ENCODE data around the gene SUSD6. TPM values are rescaled to one million over a fixed set of nuclear protein-coding genes. Genes with fewer than 3 reads are reported as not detected.
"Not testable (repeated sequence)": the region's sequence is repeated elsewhere in the genome, so short reads cannot be mapped to it uniquely, and the experiment has no call there.

Gene SUSD6
- total RNA-seq, 1 experiment from 2014 or later: 5.9 TPM

DNA sequence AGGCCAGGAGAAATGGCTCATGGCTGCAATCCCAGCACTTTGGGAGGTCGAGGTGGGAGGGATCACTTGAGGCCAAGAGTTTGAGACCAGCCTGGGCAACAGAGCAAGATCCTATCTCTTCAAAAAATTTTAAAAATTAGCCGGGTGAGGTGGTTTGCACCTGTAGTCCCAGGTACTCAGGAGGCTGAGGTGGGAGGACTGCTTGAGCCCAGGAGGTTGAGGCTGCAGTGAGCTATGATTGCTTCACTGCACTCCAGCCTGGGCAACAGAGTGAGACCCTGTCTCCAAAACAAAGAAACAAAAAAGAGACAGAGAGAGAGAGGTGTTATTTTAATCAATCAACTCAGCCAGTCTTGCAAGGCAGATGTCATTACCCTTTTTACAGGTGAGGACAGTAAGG, 107.2 kb downstream of the SUSD6 start:
- peaks cover 11% of the 10 kb centered on the region for H3K4me1 ChIP-seq
- H3K9me3 ChIP-seq (replicated peaks); H3K36me3 ChIP-seq; H3K4me3 ChIP-seq; H3K27me3 ChIP-seq; H3K27ac ChIP-seq; DNase-seq: not testable (repeated sequence)

DNA sequence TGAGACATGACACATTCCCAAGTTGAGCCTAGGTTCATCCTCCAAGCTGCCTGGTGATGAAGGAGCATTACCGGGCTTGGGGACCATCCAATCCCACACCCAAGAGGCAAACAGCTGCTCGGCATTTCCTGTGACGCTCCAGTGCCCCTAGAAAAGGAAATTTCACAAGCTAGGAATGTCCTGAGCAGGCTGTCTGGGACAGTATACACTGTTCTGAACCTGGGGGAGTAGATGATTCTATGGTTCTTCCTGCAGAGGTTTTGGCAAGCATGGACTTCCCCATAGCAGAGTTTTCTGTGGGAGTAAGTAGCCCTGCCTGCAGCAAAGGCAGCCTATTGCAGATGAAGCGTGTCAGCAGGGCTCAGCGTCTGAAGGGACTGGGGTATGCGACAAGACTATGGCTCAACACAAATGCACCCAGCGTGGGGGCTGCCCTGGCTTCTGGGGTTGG, 108.1 kb downstream of the SUSD6 start:
- peaks cover 11% of the 10 kb centered on the region for H3K4me1 ChIP-seq

DNA sequence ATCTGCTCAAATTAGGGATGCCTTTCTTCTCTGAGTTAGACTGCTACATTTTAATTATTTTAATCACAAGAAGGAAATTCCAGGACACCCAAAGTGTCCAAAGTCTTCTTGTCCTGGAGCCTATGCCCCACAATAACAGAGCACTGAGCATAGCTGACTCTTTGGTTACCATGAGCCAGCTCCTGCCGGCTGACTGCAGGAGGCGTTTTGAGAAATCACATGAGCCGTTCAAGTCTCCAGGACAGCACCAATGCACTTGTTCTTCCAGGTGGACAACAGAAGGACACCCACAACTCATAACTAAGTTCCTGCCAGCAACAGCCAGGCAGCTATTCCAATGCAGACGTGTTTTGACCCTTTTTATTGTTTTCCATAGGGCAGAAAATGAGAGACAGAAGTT, 109.5 kb downstream of the SUSD6 start:
- Histone ChIP-seq H3K36me3 (no peaks in the 10 kb centered on the region), H3K27me3 (no peaks in the 10 kb centered on the region), H3K4me1 (peaks cover 11% of the 10 kb centered on the region), H3K4me3 (no peak overlapping the region), H3K27ac (no peak overlapping the region), H3K9me3 (replicated peaks) (no peaks in the 10 kb centered on the region)
- DNase-seq: no peak

More for the DNA sequence above, 108.1 kb downstream of the SUSD6 start:
- peak; percentile 60 to 71 for DNase-seq
- Histone ChIP-seq H3K27me3 (no peaks in the 10 kb centered on the region), H3K4me3 (no peak overlapping the region), H3K36me3 (no peaks in the 10 kb centered on the region), H3K9me3 (replicated peaks) (no peaks in the 10 kb centered on the region), H3K27ac (0 out of 2 replicates have a peak overlapping the region, but pooled peaks have one; percentile 7)

DNA sequence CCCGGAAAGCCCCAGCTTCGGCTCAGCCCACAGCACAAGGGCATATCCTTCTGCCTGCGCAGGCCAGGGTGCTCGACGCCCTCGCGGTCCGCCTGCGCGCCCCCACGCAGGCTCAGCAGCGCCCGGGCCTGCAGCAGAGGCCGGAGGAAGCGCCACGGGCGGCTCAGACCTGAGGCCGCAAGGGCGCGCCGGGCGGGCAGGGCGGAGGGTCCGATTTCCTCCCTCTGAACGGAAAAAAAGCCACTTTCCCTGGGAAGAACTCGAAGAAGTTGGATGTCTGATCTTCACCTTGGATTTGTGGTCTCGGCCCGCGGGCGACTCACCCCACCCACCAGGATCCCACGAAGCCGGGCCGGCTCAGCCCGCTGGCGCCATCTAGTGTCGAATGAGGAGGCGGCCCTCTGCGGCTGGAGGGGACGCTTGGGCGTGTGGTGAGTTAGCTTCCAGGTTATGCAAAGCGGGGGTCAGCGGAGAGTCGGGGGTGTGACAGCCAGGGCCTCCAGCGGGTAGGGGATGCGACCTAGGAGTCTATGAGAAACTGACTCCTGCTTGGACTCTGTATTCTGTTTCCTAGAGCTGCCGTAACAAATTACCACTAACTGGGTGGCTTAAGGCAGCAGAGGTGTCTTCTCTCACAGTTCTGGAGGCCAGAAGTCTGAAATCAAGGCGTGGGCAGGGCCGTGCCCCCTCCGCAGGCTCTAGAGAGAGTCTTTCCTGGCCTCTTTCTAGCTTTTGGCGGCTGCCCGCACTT, 115.5 kb downstream of the SUSD6 start:
- Histone ChIP-seq H3K4me1 (no peaks in the 10 kb centered on the region), H3K27ac (no peak overlapping the region), H3K36me3 (no peaks in the 10 kb centered on the region), H3K9me3 (replicated peaks) (no peaks in the 10 kb centered on the region), H3K4me3 (peak overlapping the region; percentile 17), H3K27me3 (no peaks in the 10 kb centered on the region)
- DNase-seq: peak; percentile 57 to 82

DNA sequence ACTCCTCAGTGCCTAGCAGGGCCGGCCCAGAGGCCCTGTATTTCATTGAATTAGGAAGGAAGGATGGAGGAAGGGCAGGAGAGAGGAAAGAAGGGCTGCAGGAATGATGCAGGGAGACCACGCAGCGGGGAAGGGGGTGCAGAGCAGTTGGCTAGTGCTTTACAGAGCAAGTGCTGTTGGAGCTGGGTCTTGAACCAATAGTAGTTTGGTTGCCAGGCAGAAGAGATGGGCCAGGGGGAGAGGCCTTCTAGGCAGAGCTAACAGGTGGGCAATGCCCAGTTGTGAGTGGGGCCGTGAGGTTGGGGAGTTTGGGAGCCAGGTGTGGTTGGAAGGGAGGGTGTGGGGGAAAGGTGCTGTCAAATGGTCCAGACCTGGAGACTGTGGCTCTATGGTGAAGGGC, 116.5 kb downstream of the SUSD6 start:
- no peak overlapping the region for H3K4me3 ChIP-seq
- no peak for DNase-seq
- H3K27me3 ChIP-seq: no peaks in the 10 kb centered on the region
- no peaks in the 10 kb centered on the region for H3K36me3 ChIP-seq
- H3K27ac ChIP-seq: no peak overlapping the region
- H3K9me3 ChIP-seq (replicated peaks): no peaks in the 10 kb centered on the region
- H3K4me1 ChIP-seq: no peaks in the 10 kb centered on the region

DNA sequence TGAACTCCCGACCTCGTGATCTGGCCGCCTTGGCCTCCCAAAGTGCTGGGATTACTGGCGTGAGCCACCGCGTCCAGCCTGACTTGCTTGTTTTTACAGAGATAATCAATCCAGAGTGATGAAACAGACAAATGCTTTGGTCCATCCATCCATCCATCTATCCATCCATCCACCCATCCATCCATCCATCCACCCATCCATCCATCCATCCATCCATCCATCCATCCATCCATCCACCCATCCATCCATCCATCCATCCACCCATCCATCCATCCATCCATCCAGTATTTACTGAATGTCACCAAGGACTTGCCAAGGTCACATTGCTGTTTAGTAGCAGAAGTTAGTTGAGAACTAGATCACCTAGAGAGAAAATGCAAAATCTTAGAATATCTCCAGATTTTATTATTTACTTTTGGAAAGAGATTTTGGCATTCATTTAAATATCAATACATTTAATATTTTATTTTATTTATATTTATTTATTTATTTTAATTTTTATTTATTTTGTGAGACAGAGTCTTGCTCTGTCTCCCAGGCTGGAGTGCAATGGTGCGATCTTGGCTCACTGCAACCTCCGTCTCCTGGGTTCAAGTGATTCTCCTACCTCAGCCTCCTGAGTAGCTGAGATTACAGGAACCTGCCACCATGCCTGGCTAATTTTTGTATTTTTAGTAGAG, 120.7 kb downstream of the SUSD6 start:
- not testable (repeated sequence) for H3K4me1 ChIP-seq; H3K27me3 ChIP-seq; H3K4me3 ChIP-seq; DNase-seq; H3K36me3 ChIP-seq; H3K9me3 ChIP-seq (replicated peaks); H3K27ac ChIP-seq

DNA sequence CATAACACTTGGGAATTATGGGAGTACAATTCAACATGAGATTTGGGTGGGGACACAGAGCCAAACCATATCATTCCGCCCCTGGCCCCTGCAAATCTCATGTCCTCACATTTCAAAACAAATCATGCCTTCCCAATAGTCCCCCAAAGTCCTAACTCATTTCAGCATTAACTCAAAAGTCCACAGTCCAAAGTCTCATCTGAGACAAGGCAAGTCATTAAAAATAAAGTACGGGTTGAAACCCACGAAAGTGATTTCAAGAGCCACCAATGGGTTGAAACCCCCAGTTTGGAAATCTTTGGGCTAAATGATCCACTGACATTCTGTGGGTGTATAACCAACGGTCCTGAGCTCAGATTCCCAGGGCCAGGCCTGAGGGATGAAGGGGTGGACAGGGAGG, 125.0 kb downstream of the SUSD6 start:
- not testable (repeated sequence) for H3K36me3 ChIP-seq; H3K27ac ChIP-seq; H3K4me1 ChIP-seq; H3K4me3 ChIP-seq; H3K9me3 ChIP-seq (replicated peaks); H3K27me3 ChIP-seq; DNase-seq

DNA sequence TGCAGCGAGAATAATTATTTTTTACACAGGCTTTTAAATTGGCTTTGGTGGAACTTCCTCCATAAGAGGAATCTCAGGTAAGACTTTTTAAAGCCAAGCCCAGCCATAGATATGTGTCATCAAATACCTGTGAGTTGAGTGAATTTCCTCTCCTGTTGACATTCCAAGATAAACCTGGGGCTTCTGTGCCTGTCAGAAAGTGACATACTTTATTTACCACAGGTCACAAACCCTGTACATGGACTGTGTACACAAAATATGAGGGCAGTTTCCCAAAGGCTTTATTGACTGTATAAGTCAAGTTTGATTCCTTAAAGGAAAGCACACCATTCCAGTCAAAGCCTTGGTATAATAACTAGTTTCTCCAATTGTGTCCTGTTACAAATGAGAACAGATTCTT, 129.7 kb downstream of the SUSD6 start:
- H3K9me3 ChIP-seq (replicated peaks): peaks cover 8% of the 10 kb centered on the region
- no peak overlapping the region for H3K4me3 ChIP-seq
- H3K36me3 ChIP-seq: no peaks in the 10 kb centered on the region
- no peak overlapping the region for H3K27ac ChIP-seq
- no peak for DNase-seq
- H3K4me1 ChIP-seq: no peaks in the 10 kb centered on the region
- no peaks in the 10 kb centered on the region for H3K27me3 ChIP-seq

DNA sequence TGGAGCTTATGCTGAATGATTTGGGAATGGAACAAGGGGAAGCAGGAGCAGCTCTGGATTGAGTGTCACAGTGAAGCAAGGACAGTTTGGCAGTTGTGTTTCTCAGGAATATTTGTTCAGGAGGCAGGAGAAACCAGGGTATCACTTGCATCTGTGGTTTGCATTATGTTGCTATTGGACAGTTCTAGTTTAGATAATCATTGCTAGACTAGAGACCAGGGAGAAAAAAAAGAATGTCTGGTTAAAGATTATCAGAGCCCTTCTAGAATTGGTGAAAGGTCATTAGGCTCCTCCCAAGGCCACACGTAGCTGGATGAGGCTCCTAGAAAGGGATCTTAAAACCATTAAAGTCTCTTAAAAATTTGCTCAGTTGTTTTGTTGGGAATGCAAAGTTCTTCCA, 138.6 kb downstream of the SUSD6 start:
- no peak overlapping the region for H3K27ac ChIP-seq
- H3K27me3 ChIP-seq: no peaks in the 10 kb centered on the region
- no peaks in the 10 kb centered on the region for H3K9me3 ChIP-seq (replicated peaks)
- H3K36me3 ChIP-seq: no peaks in the 10 kb centered on the region
- H3K4me1 ChIP-seq: no peaks in the 10 kb centered on the region
- no peak overlapping the region for H3K4me3 ChIP-seq
- no peak for DNase-seq

DNA sequence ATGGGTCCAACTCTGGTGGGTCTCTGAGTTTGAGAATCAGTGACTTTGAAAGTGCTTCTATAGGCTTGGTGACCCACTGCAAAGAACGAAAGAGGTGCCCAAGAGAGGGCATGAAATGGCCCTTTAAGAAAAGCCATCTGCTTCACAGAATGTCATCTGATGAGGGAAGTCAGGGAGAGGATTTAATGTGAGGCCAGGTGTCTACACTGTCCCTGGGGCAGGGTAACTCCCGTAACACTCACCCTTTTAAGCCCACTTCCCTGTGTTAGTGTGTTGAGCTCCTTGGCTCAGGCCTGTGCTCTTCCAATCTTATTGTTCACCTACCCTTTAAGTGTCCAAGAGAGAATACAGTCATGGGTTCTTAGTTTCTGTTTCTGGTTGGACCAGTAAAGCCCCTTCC, 139.1 kb downstream of the SUSD6 start:
- no peaks in the 10 kb centered on the region for H3K9me3 ChIP-seq (replicated peaks)
- no peak for DNase-seq
- no peaks in the 10 kb centered on the region for H3K27me3 ChIP-seq
- H3K27ac ChIP-seq: no peak overlapping the region
- H3K36me3 ChIP-seq: no peaks in the 10 kb centered on the region
- H3K4me3 ChIP-seq: no peak overlapping the region
- H3K4me1 ChIP-seq: no peaks in the 10 kb centered on the region

DNA sequence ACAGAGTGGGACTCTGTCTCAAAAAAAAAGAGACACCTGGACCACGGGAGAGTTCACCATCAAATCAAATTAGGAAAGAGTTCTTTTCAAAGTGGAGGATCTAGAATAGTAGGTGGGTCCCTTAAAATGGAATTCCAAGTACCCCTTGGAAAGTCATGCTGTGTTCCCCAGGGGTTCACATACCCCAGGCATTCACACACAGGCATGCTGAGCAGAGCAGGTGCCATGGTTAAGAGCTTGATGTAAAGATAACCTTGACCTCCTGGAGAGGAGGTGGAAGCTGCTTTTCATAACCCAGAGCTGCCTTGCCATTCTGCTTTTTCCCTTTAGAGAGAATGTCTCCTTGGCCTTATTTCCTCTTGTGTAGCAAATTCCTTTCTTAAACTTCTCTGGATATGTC, 141.4 kb downstream of the SUSD6 start:
- Histone ChIP-seq H3K27me3 (no peaks in the 10 kb centered on the region), H3K9me3 (replicated peaks) (no peaks in the 10 kb centered on the region), H3K4me3 (no peak overlapping the region), H3K27ac (no peak overlapping the region), H3K36me3 (no peaks in the 10 kb centered on the region), H3K4me1 (no peaks in the 10 kb centered on the region)
- no peak for DNase-seq

DNA sequence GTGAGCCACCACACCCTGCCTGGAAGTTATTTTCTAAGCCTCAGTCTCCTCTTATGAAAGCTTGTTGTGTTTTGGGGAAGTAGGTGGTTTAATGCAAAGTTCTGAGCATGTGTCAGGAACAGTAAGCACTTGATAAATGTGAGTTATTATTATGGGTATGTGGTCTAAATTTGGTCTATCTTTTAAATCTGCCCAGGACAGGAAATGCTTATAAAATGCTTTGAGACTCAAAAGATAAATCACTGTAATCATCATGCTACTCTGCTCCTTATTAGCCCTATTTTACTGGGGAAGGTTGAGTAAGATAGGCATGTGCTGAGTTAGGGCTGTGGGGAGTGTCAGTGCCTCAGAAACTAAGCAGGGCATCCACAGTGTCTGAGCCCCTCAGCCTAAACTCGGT, 142.5 kb downstream of the SUSD6 start:
- Histone ChIP-seq H3K36me3 (no peaks in the 10 kb centered on the region), H3K27me3 (no peaks in the 10 kb centered on the region), H3K4me1 (no peaks in the 10 kb centered on the region), H3K9me3 (replicated peaks) (no peaks in the 10 kb centered on the region), H3K4me3 (no peak overlapping the region), H3K27ac (no peak overlapping the region)
- no peak for DNase-seq

DNA sequence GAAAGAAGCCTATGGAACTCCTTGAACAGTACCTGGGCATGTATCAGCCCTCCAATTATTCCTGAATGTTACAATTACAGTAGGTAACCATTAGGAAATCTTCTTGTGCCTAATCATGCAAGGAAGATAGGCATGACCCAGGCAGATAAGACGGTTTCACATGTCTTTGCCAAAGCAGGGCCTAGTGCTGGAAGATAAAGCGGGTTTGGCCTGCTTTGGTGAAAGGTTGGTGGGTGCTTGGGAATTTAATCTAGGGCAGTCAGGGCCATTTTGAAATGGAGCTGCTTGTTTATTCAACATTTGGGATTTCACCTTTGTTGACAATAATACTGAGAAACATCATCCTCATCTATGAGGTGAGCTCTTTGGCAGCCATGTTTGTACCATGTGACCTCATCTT, 143.1 kb downstream of the SUSD6 start:
- no peaks in the 10 kb centered on the region for H3K36me3 ChIP-seq
- H3K27ac ChIP-seq: no peak overlapping the region
- no peak overlapping the region for H3K4me3 ChIP-seq
- H3K4me1 ChIP-seq: no peaks in the 10 kb centered on the region
- H3K9me3 ChIP-seq (replicated peaks): no peaks in the 10 kb centered on the region
- no peak for DNase-seq
- H3K27me3 ChIP-seq: no peaks in the 10 kb centered on the region

DNA sequence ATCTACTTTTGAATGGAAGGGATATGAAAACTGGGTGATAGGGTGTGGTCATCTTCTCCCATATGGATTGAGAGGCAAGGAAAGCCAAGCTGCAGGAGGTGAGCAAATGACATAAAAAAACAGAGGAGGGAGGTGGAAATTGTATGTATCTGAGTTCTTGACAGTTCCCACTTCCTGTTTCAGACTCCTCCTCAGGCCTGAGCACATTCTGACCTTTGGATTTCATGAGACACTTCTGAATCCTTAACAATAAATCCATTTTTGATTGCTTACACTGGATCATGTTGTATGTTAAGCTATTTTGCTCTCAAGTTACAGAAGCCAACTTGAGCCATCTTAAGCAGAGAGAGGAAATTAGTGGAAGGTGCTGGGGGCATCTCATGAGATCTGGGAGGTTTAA, 143.9 kb downstream of the SUSD6 start:
- Histone ChIP-seq H3K4me3 (no peak overlapping the region), H3K4me1 (no peaks in the 10 kb centered on the region), H3K27ac (no peak overlapping the region), H3K9me3 (replicated peaks) (no peaks in the 10 kb centered on the region), H3K27me3 (no peaks in the 10 kb centered on the region), H3K36me3 (no peaks in the 10 kb centered on the region)
- no peak for DNase-seq

DNA sequence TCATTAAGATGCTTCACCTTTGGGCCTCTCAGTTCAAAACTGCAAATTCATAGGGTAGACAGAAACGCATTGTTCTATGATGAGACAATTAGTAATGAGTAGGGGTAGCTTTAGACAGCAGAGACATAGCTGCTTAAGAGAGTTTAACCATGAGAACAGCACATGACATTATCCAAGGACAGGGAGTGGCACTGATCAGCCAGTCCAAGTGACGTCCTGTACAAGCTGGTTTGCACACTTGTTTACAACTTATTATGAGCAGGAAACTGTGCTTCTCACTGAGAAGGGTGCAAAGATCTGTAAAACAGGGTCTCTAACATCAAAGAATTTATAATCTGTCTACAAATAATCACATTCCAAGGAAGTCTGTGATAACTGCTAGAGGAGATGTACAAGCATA, 144.4 kb downstream of the SUSD6 start:
- no peaks in the 10 kb centered on the region; the same call in 1 of the 2 replicates for H3K4me1 ChIP-seq
- DNase-seq: no peak

DNA sequence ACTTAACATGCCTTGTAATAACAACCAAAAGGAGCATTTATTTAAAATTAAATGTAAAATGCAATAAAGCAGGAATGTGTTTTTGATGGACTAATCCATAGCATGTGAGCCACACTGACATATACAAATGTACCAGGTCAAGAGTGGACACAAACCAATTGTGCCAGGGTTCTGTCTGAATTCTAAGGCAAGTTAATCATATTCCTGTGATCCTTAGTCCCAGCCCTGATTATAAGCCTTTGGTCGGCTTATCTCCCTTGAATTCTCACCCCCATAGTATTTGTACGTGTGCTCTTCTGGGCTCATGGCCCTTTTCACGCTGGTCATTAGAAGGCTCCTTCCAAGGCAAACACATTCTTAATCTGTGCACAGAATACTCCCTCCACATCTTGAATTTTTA, 144.9 kb downstream of the SUSD6 start:
- H3K36me3 ChIP-seq: no peaks in the 10 kb centered on the region
- H3K27ac ChIP-seq: no peak overlapping the region
- no peaks in the 10 kb centered on the region for H3K9me3 ChIP-seq (replicated peaks)
- DNase-seq: no peak
- no peaks in the 10 kb centered on the region for H3K27me3 ChIP-seq
- no peaks in the 10 kb centered on the region; the same call in 1 of the 2 replicates for H3K4me1 ChIP-seq
- no peak overlapping the region for H3K4me3 ChIP-seq

More for the DNA sequence above, 144.4 kb downstream of the SUSD6 start:
- Histone ChIP-seq H3K36me3 (no peaks in the 10 kb centered on the region), H3K27me3 (no peaks in the 10 kb centered on the region), H3K27ac (no peak overlapping the region), H3K4me3 (no peak overlapping the region), H3K9me3 (replicated peaks) (no peaks in the 10 kb centered on the region)

Data from SJCRH30 (cell line).